Ascending aorta (tissue), 2 donors: ENCODE results near the gene IL1R2. TPM values are rescaled to one million over a fixed set of nuclear protein-coding genes. Genes with fewer than 3 reads are reported as not detected.

Experiments used
- DNase-seq, 2 donors: peaks; one replicate each; pipeline ENCODE4 v3.0.0-alpha.2; 2019; ENCODE audit warnings: low spot score in 2 of 2
- H3K27ac ChIP-seq, 2 donors: fragments of 200-600 bp; sonication (generic); one replicate each; pipeline ENCODE4 v1.5.1; 2016 to 2017; ENCODE audit warnings: mild to moderate bottlenecking in 1 of 2
- H3K27me3 ChIP-seq: fragments of 200-600 bp; sonication (generic); one replicate; pipeline ENCODE4 v1.5.1; 2017
- H3K36me3 ChIP-seq, 2 donors: fragments of 200-600 bp; sonication (generic); one replicate each; pipeline ENCODE4 v1.5.1; 2016
- H3K4me1 ChIP-seq, 2 donors: fragments of 200-600 bp; sonication (generic); one replicate each; pipeline ENCODE4 v1.5.1; 2016 to 2017; ENCODE audit warnings: mild to moderate bottlenecking in 1 of 2
- H3K4me3 ChIP-seq, 2 donors: fragments of 200-600 bp; sonication (generic); one replicate each; pipeline ENCODE4 v1.5.1; 2016 to 2017; ENCODE audit warnings: mild to moderate bottlenecking in 1 of 2
- H3K9me3 ChIP-seq, 2 donors: fragments of 200-600 bp; sonication (generic); one replicate each; pipeline ENCODE4 v1.5.1; 2016
- CTCF ChIP-seq, 3 experiments: fragments of 200-600 bp in 2 of 3; fragments of 450-650 bp in 1 of 3; sonication (generic) in 2 of 3; IDR thresholded peaks; one replicate each; pipeline ENCODE4 v1.5.1; 2016 to 2019; ENCODE audit warnings: antibody characterized with exemption in 3 of 3, mild to moderate bottlenecking in 1 of 3, moderate library complexity in 1 of 3
- intact Hi-C: fragments of 100-400 bp; cut with DNase I; formaldehyde crosslinking; loops from one replicate; pipeline ENCODE4 v1.15.1; 2023
- total RNA-seq: library from RNA; depleted of rRNA; stranded (reverse); fragments of >200 nt; gene quantifications from one replicate; pipeline ENCODE4 v1.1.0, GENCODE V29; 2016

IL1R2 gene
- total RNA-seq, 1 donor from 2014 or later = 25.4 TPM

- intact Hi-C loops = no loop called here
- H3K36me3 ChIP-seq = no peaks in the 10 kb centered on the region
- no peaks in the 10 kb centered on the region for H3K4me1 ChIP-seq
- DNase-seq = no peak
- no peak overlapping the region for H3K4me3 ChIP-seq
- no peak overlapping the region for H3K27ac ChIP-seq
- H3K9me3 ChIP-seq = no peaks in the 10 kb centered on the region
- TF ChIP-seq CTCF (IDR thresholded peaks at IDR 0.05) = no peak
- no peaks in the 10 kb centered on the region for H3K27me3 ChIP-seq
These were observed 16.7 kb downstream of the IL1R2 start for GRCh38 chr2:102008490-102008889.

GRCh38 chr2:102009557-102009956, 17.8 kb downstream of the IL1R2 start:
- TF ChIP-seq CTCF (IDR thresholded peaks at IDR 0.05) = no peak
- H3K27me3 ChIP-seq = no peaks in the 10 kb centered on the region
- DNase-seq = no peak
- no peak overlapping the region for H3K27ac ChIP-seq
- H3K4me1 ChIP-seq = no peaks in the 10 kb centered on the region
- H3K9me3 ChIP-seq = no peaks in the 10 kb centered on the region
- no peak overlapping the region for H3K4me3 ChIP-seq
- intact Hi-C loops = no loop called here
- H3K36me3 ChIP-seq = no peaks in the 10 kb centered on the region

GRCh38 chr2:102010902-102011301, 19.1 kb downstream of the IL1R2 start:
- intact Hi-C loops = no loop called here
- H3K27ac ChIP-seq = no peak overlapping the region

GRCh38 chr2:102012061-102012614, 20.4 kb downstream of the IL1R2 start:
- H3K27me3 ChIP-seq = no peaks in the 10 kb centered on the region
- no peak for DNase-seq
- no peak overlapping the region for H3K27ac ChIP-seq
- no peaks in the 10 kb centered on the region for H3K4me1 ChIP-seq
- intact Hi-C loops = no loop called here
- TF ChIP-seq CTCF (IDR thresholded peaks at IDR 0.05) = no peak
- H3K9me3 ChIP-seq = no peaks in the 10 kb centered on the region
- no peaks in the 10 kb centered on the region for H3K36me3 ChIP-seq
- H3K4me3 ChIP-seq = no peak overlapping the region

More at GRCh38 chr2:102010902-102011301, 19.1 kb downstream of the IL1R2 start:
- Histone ChIP-seq H3K27me3 (no peaks in the 10 kb centered on the region), H3K36me3 (no peaks in the 10 kb centered on the region), H3K9me3 (no peaks in the 10 kb centered on the region), H3K4me1 (no peaks in the 10 kb centered on the region), H3K4me3 (no peak overlapping the region)
- no peak for DNase-seq
- TF ChIP-seq CTCF (IDR thresholded peaks at IDR 0.05) = no peak

GRCh38 chr2:102013206-102014040, 21.7 kb downstream of the IL1R2 start:
- TF ChIP-seq CTCF (IDR thresholded peaks at IDR 0.05) = no peak
- Histone ChIP-seq H3K4me1 (no peaks in the 10 kb centered on the region), H3K36me3 (no peaks in the 10 kb centered on the region), H3K9me3 (no peaks in the 10 kb centered on the region), H3K27ac (no peak overlapping the region), H3K27me3 (no peaks in the 10 kb centered on the region), H3K4me3 (no peak overlapping the region)
- no peak for DNase-seq
- intact Hi-C loops = no loop called here
